ENCODE results near the gene BBS7. TPM values are rescaled to one million over a fixed set of nuclear protein-coding genes. Genes with fewer than 3 reads are reported as not detected.

BBS7 gene
- total and polyA plus RNA-seq, 2 of the 13 experiments (the other 11 are each of a cell fraction or from before 2014, with no cell fraction given): 9.0 to 15.7 TPM

- TF ChIP-seq, protein P1, sequence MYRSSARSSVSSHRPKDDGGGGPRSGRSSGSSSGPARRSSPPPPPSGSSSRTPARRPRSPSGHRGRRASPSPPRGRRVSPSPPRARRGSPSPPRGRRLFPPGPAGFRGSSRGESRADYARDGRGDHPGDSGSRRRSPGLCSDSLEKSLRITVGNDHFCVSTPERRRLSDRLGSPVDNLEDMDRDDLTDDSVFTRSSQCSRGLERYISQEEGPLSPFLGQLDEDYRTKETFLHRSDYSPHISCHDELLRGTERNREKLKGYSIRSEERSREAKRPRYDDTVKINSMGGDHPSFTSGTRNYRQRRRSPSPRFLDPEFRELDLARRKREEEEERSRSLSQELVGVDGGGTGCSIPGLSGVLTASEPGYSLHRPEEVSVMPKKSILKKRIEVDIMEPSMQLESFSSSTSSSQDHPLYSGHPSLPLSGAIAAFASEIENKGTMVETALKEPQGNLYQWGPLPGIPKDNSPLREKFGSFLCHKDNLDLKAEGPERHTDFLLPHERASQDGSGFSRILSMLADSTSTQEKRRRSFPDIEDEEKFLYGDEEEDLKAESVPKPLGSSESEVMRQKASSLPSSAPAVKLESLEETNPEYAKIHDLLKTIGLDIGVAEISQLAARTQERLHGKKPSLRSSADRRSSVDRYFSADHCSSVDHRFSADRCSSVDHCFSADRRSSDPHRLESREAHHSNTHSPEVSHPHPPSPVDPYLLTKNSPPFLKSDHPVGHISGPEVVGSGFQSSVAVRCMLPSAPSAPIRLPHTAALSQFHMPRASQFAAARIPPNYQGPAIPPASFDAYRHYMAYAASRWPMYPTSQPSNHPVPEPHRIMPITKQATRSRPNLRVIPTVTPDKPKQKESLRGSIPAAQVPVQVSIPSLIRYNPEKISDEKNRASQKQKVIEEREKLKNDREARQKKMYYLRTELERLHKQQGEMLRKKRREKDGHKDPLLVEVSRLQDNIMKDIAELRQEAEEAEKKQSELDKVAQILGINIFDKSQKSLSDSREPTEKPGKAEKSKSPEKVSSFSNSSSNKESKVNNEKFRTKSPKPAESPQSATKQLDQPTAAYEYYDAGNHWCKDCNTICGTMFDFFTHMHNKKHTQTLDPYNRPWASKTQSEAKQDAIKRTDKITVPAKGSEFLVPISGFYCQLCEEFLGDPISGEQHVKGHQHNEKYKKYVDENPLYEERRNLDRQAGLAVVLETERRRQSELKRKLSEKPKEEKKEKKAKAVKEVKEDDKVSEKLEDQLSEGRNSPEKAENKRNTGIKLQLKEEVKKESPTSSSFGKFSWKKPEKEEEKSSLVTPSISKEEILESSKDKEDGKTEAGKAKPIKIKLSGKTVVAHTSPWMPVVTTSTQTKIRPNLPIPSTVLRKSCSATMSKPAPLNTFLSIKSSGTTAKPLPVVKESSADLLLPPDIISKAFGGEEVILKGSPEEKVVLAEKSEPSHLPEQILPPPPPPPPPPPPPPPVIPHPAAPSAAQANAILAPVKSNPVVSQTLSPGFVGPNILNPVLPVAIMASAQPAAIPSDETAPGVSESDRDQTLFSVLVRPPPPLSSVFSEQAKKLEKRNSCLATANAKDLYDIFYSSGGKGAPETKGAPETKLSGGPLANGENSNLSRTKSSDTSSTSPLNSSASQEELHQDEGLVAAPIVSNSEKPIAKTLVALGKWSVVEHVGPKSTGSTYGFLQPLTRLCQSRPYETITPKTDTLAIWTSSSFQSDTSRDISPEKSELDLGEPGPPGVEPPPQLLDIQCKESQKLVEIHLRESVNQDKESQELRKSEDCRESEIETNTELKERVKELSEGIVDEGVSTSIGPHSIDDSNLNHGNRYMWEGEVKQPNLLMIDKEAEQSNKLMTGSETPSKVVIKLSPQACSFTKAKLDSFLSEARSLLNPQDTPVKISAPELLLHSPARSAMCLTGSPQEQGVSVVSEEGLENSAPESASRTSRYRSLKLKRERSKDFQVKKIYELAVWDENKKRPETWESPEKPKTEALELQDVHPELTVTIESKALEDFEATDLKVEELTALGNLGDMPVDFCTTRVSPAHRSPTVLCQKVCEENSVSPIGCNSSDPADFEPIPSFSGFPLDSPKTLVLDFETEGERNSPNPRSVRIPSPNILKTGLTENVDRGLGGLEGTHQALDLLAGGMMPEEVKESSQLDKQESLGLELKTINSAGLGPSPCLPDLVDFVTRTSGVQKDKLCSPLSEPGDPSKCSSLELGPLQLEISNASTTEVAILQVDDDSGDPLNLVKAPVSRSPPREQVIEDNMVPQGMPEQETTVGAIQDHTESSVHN (CRISPR knock-in tag; IDR thresholded peaks at IDR 0.05): 0 out of 2 replicates have a peak, but pooled peaks have one; percentile 79
- TF ChIP-seq GABPA (IDR thresholded peaks at IDR 0.05; ENCODE audit: low read depth, low read length): no peak
- peak; percentile 76 for TF ChIP-seq GABPA (CRISPR knock-in tag; IDR thresholded peaks at IDR 0.05; ENCODE audit: low read depth)
- peak; percentile 39; the same call in 1 of the 2 replicates for TF ChIP-seq HNF4A (CRISPR knock-in tag; IDR thresholded peaks at IDR 0.05)
- TF ChIP-seq GATA4 (IDR thresholded peaks at IDR 0.05; ENCODE audit: borderline replicate concordance, low read depth): 0 out of 2 replicates have a peak, but pooled peaks have one; percentile 58
- peak; percentile 54; the same call in 1 of the 2 replicates for TF ChIP-seq ZSCAN31 (CRISPR knock-in tag; IDR thresholded peaks at IDR 0.05; ENCODE audit: low read depth)
- TF ChIP-seq HMGXB4 (CRISPR knock-in tag; IDR thresholded peaks at IDR 0.05; ENCODE audit: borderline replicate concordance in 1 of 2, low read depth in 1 of 2): peak; percentile 76 to 85
- peak; percentile 26; the same call in 1 of the 2 replicates for TF ChIP-seq NFYB (CRISPR knock-in tag; IDR thresholded peaks at IDR 0.05)
- no peak for TF ChIP-seq NR1H2 (CRISPR knock-in tag; IDR thresholded peaks at IDR 0.05; ENCODE audit: borderline replicate concordance, low read depth)
- peak; percentile 35; the same call in 1 of the 2 replicates for TF ChIP-seq ZNF724P (CRISPR knock-in tag; IDR thresholded peaks at IDR 0.05; ENCODE audit: borderline replicate concordance)
- peak; percentile 69; the same call in 1 of the 2 replicates for TF ChIP-seq ZFP37 (CRISPR knock-in tag; IDR thresholded peaks at IDR 0.05; ENCODE audit: borderline replicate concordance)
- 0 out of 2 replicates have a peak, but pooled peaks have one; percentile 43 for TF ChIP-seq ZNF552 (CRISPR knock-in tag; IDR thresholded peaks at IDR 0.05; ENCODE audit: borderline replicate concordance)
- TF ChIP-seq ETV6 (CRISPR knock-in tag; conservative IDR thresholded peaks at IDR 0.05): peak; percentile 85
- TF ChIP-seq CREB1 (IDR thresholded peaks at IDR 0.05): peak; percentile 98
- peak; percentile 100 for TF ChIP-seq CREB1 (CRISPR knock-in tag; IDR thresholded peaks at IDR 0.05)
- TF ChIP-seq ZBTB39 (CRISPR knock-in tag; IDR thresholded peaks at IDR 0.05): no peak
- TF ChIP-seq NFE2 (CRISPR knock-in tag; IDR thresholded peaks at IDR 0.05): no peak
These were observed 69.1 kb downstream of the BBS7 start, which contains the start of gene EXOSC9 (continued) for GRCh38 chr4:121800961-121801714.

Data from HepG2 (cell line).